GM21360 (cell line): ENCODE data around the gene TMEM154.

ENCODE experiments used
- ATAC-seq: cut with Tn5 transposase; IDR thresholded peaks from one replicate; pipeline ENCODE4 v1.9.1; 2021; ENCODE audit warnings: mild to moderate bottlenecking, moderate library complexity; ENCODE audit not compliant: unreplicated experiment

Gene TMEM154

GRCh38 chr4:152598454-152598853 lies 81.3 kb downstream of the TMEM154 start:
- no peak for ATAC-seq

- no peak for ATAC-seq
These were observed 84.5 kb downstream of the TMEM154 start for GRCh38 chr4:152594978-152595925.

- ATAC-seq = no peak
These were observed 85.7 kb downstream of the TMEM154 start for GRCh38 chr4:152594057-152594456.

- no peak for ATAC-seq
These were observed 87.9 kb downstream of the TMEM154 start for GRCh38 chr4:152591876-152592275.

GRCh38 chr4:152591396-152591795 lies 88.4 kb downstream of the TMEM154 start:
- no peak for ATAC-seq

- ATAC-seq = no peak
These were observed 89.4 kb downstream of the TMEM154 start for GRCh38 chr4:152590179-152591031.

- ATAC-seq = no peak
These were observed 90.9 kb downstream of the TMEM154 start for GRCh38 chr4:152588869-152589268.

- no peak for ATAC-seq
These were observed 92.7 kb downstream of the TMEM154 start for GRCh38 chr4:152587127-152587526.

GRCh38 chr4:152586668-152587067 lies 93.1 kb downstream of the TMEM154 start:
- ATAC-seq = no peak

GRCh38 chr4:152585023-152585441 lies 94.8 kb downstream of the TMEM154 start:
- ATAC-seq = peak; percentile 56

GRCh38 chr4:152581536-152582160 lies 98.1 kb downstream of the TMEM154 start:
- ATAC-seq = no peak

- no peak for ATAC-seq
These were observed 99.9 kb downstream of the TMEM154 start for GRCh38 chr4:152579916-152580315.

GRCh38 chr4:152579107-152579764 lies 100.6 kb downstream of the TMEM154 start:
- no peak for ATAC-seq

GRCh38 chr4:152578670-152579069 lies 101.1 kb downstream of the TMEM154 start:
- ATAC-seq = no peak

GRCh38 chr4:152577708-152578396 lies 101.9 kb downstream of the TMEM154 start:
- ATAC-seq = no peak

GRCh38 chr4:152575533-152575932 lies 104.3 kb downstream of the TMEM154 start:
- no peak for ATAC-seq

GRCh38 chr4:152573861-152574260 lies 105.9 kb downstream of the TMEM154 start:
- ATAC-seq = no peak

- ATAC-seq = no peak
These were observed 107.2 kb downstream of the TMEM154 start for GRCh38 chr4:152572417-152573086.

- no peak for ATAC-seq
These were observed 108.0 kb downstream of the TMEM154 start for GRCh38 chr4:152571770-152572169.

- no peak for ATAC-seq
These were observed 108.5 kb downstream of the TMEM154 start for GRCh38 chr4:152571296-152571695.
